H9 (cell line): ENCODE measurements around the gene CCM2L. TPM values are rescaled to one million over a fixed set of nuclear protein-coding genes. Genes with fewer than 3 reads are reported as not detected.

Source experiments
- DNase-seq: peaks from one replicate; pipeline ENCODE4 v3.0.0-alpha.2; 2017
- H2AFZ ChIP-seq: one replicate; pipeline ENCODE4 v1.6.1; 2013; ENCODE audit warnings: mild to moderate bottlenecking, low read length, control low read depth, moderate library complexity
- H2AK5ac ChIP-seq: 2 replicates; pipeline ENCODE4 v1.6.1; 2013; ENCODE audit warnings: low read length, control low read depth, mixed read lengths; ENCODE audit not compliant: insufficient read length
- H2BK120ac ChIP-seq: one replicate; pipeline ENCODE4 v1.6.1; 2013; ENCODE audit warnings: low read depth, mild to moderate bottlenecking, low read length, control low read depth, inconsistent platforms; ENCODE audit not compliant: poor library complexity, severe bottlenecking
- H2BK12ac ChIP-seq: 2 replicates; pipeline ENCODE4 v1.6.1; 2013; ENCODE audit warnings: low read length, control low read depth, mixed read lengths, low read depth; ENCODE audit not compliant: insufficient read length
- H2BK15ac ChIP-seq: 2 replicates; pipeline ENCODE4 v1.6.1; 2013; ENCODE audit warnings: low read depth, low read length, control low read depth
- H2BK20ac ChIP-seq: one replicate; pipeline ENCODE4 v1.6.1; 2013; ENCODE audit warnings: low read depth, mild to moderate bottlenecking, low read length, control low read depth, inconsistent platforms; ENCODE audit not compliant: poor library complexity, severe bottlenecking
- H2BK5ac ChIP-seq: 2 replicates; pipeline ENCODE4 v1.6.1; 2013; ENCODE audit warnings: low read length, control low read depth, mixed read lengths; ENCODE audit not compliant: insufficient read length
- H3K14ac ChIP-seq: 2 replicates; pipeline ENCODE4 v1.6.1; 2013; ENCODE audit warnings: low read length, control low read depth; ENCODE audit not compliant: insufficient read depth
- H3K18ac ChIP-seq: 2 replicates; pipeline ENCODE4 v1.6.1; 2013; ENCODE audit warnings: low read depth, mild to moderate bottlenecking, mixed read lengths, low read length, control low read depth; ENCODE audit not compliant: insufficient read length
- H3K23ac ChIP-seq: 2 replicates; pipeline ENCODE4 v1.6.1; 2013; ENCODE audit warnings: low read length, control low read depth, mixed read lengths, low read depth; ENCODE audit not compliant: insufficient read length
- H3K23me2 ChIP-seq: 2 replicates; pipeline ENCODE4 v1.6.1; 2013; ENCODE audit warnings: low read depth, mild to moderate bottlenecking, mixed read lengths, low read length, control low read depth; ENCODE audit not compliant: insufficient read length, poor library complexity, severe bottlenecking
- H3K27ac ChIP-seq: 2 replicates; pipeline ENCODE4 v1.5.1; 2013; ENCODE audit warnings: low read length, control low read depth, mixed read lengths, low read depth; ENCODE audit not compliant: insufficient read length
- H3K27me3 ChIP-seq: 2 replicates; pipeline ENCODE4 v1.6.1; 2013; ENCODE audit warnings: low read length, control low read depth, inconsistent platforms; ENCODE audit not compliant: insufficient read depth
- H3K4ac ChIP-seq: 2 replicates; pipeline ENCODE4 v1.6.1; 2013; ENCODE audit warnings: low read depth, mild to moderate bottlenecking, control low read depth, inconsistent platforms, low read length, moderate library complexity
- H3K4me1 ChIP-seq: 2 replicates; pipeline ENCODE4 v1.6.1; 2013; ENCODE audit warnings: low read length, control low read depth, inconsistent platforms; ENCODE audit not compliant: insufficient read depth
- H3K4me2 ChIP-seq: 2 replicates; pipeline ENCODE4 v1.6.1; 2013; ENCODE audit warnings: low read length, control low read depth, mixed read lengths; ENCODE audit not compliant: insufficient read length, insufficient read depth
- H3K56ac ChIP-seq: 2 replicates; pipeline ENCODE4 v1.6.1; 2013; ENCODE audit warnings: low read depth, mild to moderate bottlenecking, mixed read lengths, low read length, control low read depth; ENCODE audit not compliant: insufficient read length
- H3K79me1 ChIP-seq: 2 replicates; pipeline ENCODE4 v1.6.1; 2013; ENCODE audit warnings: low read depth, mild to moderate bottlenecking, moderate library complexity, low read length, control low read depth, inconsistent platforms; ENCODE audit not compliant: insufficient read depth, poor library complexity, severe bottlenecking
- H3K79me2 ChIP-seq: 2 replicates; pipeline ENCODE4 v1.6.1; 2013; ENCODE audit warnings: low read length, control low read depth, inconsistent platforms; ENCODE audit not compliant: insufficient read depth
- H3K9ac ChIP-seq: 2 replicates; pipeline ENCODE4 v1.6.1; 2013; ENCODE audit warnings: low read length, control low read depth, mixed read lengths; ENCODE audit not compliant: insufficient read length; ENCODE audit errors: extremely low read depth
- H3K9me3 ChIP-seq: one replicate; pipeline ENCODE4 v1.6.1; 2013; ENCODE audit warnings: low read depth, low read length, inconsistent platforms; ENCODE audit not compliant: control insufficient read depth
- H3T11ph ChIP-seq: one replicate; pipeline ENCODE4 v1.6.1; 2013; ENCODE audit warnings: mild to moderate bottlenecking, low read length, control low read depth, inconsistent platforms
- H4K20me1 ChIP-seq: one replicate; pipeline ENCODE4 v1.6.1; 2013; ENCODE audit not compliant: control insufficient read depth, insufficient read length, insufficient read depth
- H4K5ac ChIP-seq: 2 replicates; pipeline ENCODE4 v1.6.1; 2013; ENCODE audit warnings: low read depth, mild to moderate bottlenecking, mixed read lengths, low read length, control low read depth; ENCODE audit not compliant: insufficient read length
- H4K8ac ChIP-seq: replicated peaks from 2 replicates; pipeline ENCODE4 v1.6.1; 2013; ENCODE audit warnings: low read length, control low read depth, mixed read lengths, low read depth; ENCODE audit not compliant: insufficient read length
- H4K91ac ChIP-seq: 2 replicates; pipeline ENCODE4 v1.6.1; 2013; ENCODE audit warnings: low read depth, mild to moderate bottlenecking, moderate library complexity, mixed read lengths, low read length, control low read depth; ENCODE audit not compliant: insufficient read length
- H3K27ac Mint-ChIP-seq, 3 experiments: 2 replicates in 2 of 3; 3 replicates in 1 of 3; pipeline ENCODE4 v1.8.0; 2020 to 2021; ENCODE audit warnings: mixed read lengths in 3 of 3, mild to moderate bottlenecking in 1 of 3, moderate library complexity in 1 of 3
- H3K27me3 Mint-ChIP-seq: 2 replicates; pipeline ENCODE4 v1.8.0; 2021; ENCODE audit warnings: low read depth, mild to moderate bottlenecking, moderate library complexity, mixed read lengths
- H3K36me3 Mint-ChIP-seq, 3 experiments: 2 replicates in 2 of 3; 3 replicates in 1 of 3; pipeline ENCODE4 v1.8.0; 2020 to 2021; ENCODE audit warnings: low read depth in 3 of 3, mixed read lengths in 3 of 3; ENCODE audit not compliant: insufficient read depth in 1 of 3
- H3K4me1 Mint-ChIP-seq, 2 experiments: 2 replicates each; pipeline ENCODE4 v1.8.0; 2020; ENCODE audit warnings: mixed read lengths in 2 of 2
- H3K4me3 Mint-ChIP-seq, 2 experiments: 2 replicates in 1 of 2; 3 replicates in 1 of 2; pipeline ENCODE4 v1.8.0; 2020 to 2021; ENCODE audit warnings: mild to moderate bottlenecking in 2 of 2, mixed read lengths in 2 of 2, moderate library complexity in 1 of 2
- H3K9me3 Mint-ChIP-seq, 2 experiments: 2 replicates in 1 of 2; 3 replicates in 1 of 2; pipeline ENCODE4 v1.8.0; 2020; ENCODE audit warnings: mild to moderate bottlenecking in 2 of 2, mixed read lengths in 2 of 2, moderate library complexity in 1 of 2
- WGBS: extraction: QIAGEN DNeasy Blood & Tissue Kit; methylation state at CpG from one replicate; pipeline ENCODE4 v1.1.7; 2013; ENCODE audit warnings: missing lambda C conversion rate, low lambda C conversion rate, mixed read lengths; ENCODE audit not compliant: insufficient read length; ENCODE audit errors: extremely low coverage; 5-methylcytosine and 5-hydroxymethylcytosine counted together
- total RNA-seq: library from RNA; stranded (reverse); gene quantifications from 2 replicates; pipeline ENCODE4 v1.2.1, GENCODE V29; 2021
- TF ChIP-seq, protein P1 (sequence below): fragments of 200-600 bp; sonication (generic); conservative IDR thresholded peaks from 3 replicates; pipeline ENCODE4 v1.8.0; 2021; ENCODE audit warnings: antibody characterized with exemption, mild to moderate bottlenecking

The CCM2L gene
- total RNA-seq, 1 experiment from 2014 or later = 4.6 TPM

GRCh38 chr20:32051720-32052089 is 41.5 kb downstream of the CCM2L start:
- Histone ChIP-seq H3T11ph (no peak overlapping the region), H3K56ac (no peak overlapping the region), H2BK15ac (no peak overlapping the region), H2BK12ac (no peak overlapping the region), H2AK5ac (no peak overlapping the region), H4K8ac (no peak overlapping the region), H4K20me1 (no peaks in the 10 kb centered on the region), H4K91ac (no peak overlapping the region), H3K4me2 (peak overlapping the region; percentile 66), H3K4me1 (no peaks in the 10 kb centered on the region), H3K23me2 (peaks cover 20% of the 10 kb centered on the region), H3K9ac (no peak overlapping the region), H3K27ac (no peak overlapping the region), H3K79me2 (no peaks in the 10 kb centered on the region), H3K27me3 (peaks cover 12% of the 10 kb centered on the region; the same call in 1 of the 2 replicates), H2BK20ac (no peak overlapping the region), H3K14ac (no peak overlapping the region), H3K9me3 (no peaks in the 10 kb centered on the region), H2BK120ac (no peak overlapping the region), H3K4ac (no peak overlapping the region), H3K79me1 (no peaks in the 10 kb centered on the region), H2BK5ac (no peak overlapping the region), H4K5ac (no peak overlapping the region), H3K18ac (no peak overlapping the region), H3K23ac (no peak overlapping the region), H2AFZ (peak overlapping the region; percentile 25)
- WGBS = no CpG with 5 or more reads among the region's 14 CpGs
- TF ChIP-seq, protein P1, sequence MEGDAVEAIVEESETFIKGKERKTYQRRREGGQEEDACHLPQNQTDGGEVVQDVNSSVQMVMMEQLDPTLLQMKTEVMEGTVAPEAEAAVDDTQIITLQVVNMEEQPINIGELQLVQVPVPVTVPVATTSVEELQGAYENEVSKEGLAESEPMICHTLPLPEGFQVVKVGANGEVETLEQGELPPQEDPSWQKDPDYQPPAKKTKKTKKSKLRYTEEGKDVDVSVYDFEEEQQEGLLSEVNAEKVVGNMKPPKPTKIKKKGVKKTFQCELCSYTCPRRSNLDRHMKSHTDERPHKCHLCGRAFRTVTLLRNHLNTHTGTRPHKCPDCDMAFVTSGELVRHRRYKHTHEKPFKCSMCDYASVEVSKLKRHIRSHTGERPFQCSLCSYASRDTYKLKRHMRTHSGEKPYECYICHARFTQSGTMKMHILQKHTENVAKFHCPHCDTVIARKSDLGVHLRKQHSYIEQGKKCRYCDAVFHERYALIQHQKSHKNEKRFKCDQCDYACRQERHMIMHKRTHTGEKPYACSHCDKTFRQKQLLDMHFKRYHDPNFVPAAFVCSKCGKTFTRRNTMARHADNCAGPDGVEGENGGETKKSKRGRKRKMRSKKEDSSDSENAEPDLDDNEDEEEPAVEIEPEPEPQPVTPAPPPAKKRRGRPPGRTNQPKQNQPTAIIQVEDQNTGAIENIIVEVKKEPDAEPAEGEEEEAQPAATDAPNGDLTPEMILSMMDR = no peak
- Mint-ChIP-seq H3K27ac (no peak overlapping the region), H3K4me1 (peaks cover 17 to 19% of the 10 kb centered on the region in 2 experiments), H3K4me3 (peak overlapping the region; percentile 68 to 88), H3K36me3 (no peaks in the 10 kb centered on the region; a peak in 1 of 7 replicates), H3K27me3 (peaks cover 72% of the 10 kb centered on the region), H3K9me3 (no peaks in the 10 kb centered on the region)
- no peak for DNase-seq
